SU-DHL-6 (cell line): ENCODE results near the gene PLD1.

Experiments
- H2AFZ ChIP-seq: fragments of 200-600 bp; sonication (generic); 2 replicates; pipeline ENCODE4 v1.6.1; 2014; ENCODE audit warnings: low read depth, mild to moderate bottlenecking, moderate library complexity, mixed read lengths, antibody characterized with exemption, low read length; ENCODE audit not compliant: severe bottlenecking
- H3F3A ChIP-seq: fragments of 200-600 bp; shearing (Covaris generic); 2 replicates; pipeline ENCODE4 v1.6.0; 2016; ENCODE audit warnings: antibody characterized with exemption, mild to moderate bottlenecking; ENCODE audit not compliant: insufficient read depth
- H3K27ac ChIP-seq: fragments of 200-600 bp; sonication (generic); 2 replicates; pipeline ENCODE4 v1.5.1; 2016; ENCODE audit warnings: low read depth, mild to moderate bottlenecking, low read length, moderate library complexity, mixed read lengths
- H3K27me3 ChIP-seq: fragments of 200-600 bp; sonication (generic), shearing (Covaris generic); 2 replicates; pipeline ENCODE4 v1.6.0; 2014; ENCODE audit warnings: mild to moderate bottlenecking, low read length
- H3K36me3 ChIP-seq: fragments of 200-600 bp; sonication (generic); 2 replicates; pipeline ENCODE4 v1.6.1; 2014; ENCODE audit warnings: mild to moderate bottlenecking, low read length, mixed read lengths
- H3K4me2 ChIP-seq: fragments of 300-600, 200-600 bp; shearing (Covaris generic), sonication (generic); 2 replicates; pipeline ENCODE4 v1.6.0; 2014; ENCODE audit warnings: low read length, low read depth, mild to moderate bottlenecking; ENCODE audit not compliant: poor library complexity, severe bottlenecking
- H3K4me3 ChIP-seq: fragments of 200-600 bp; sonication (generic); 2 replicates; pipeline ENCODE4 v1.5.1; 2014; ENCODE audit warnings: antibody characterized with exemption, low read length, mild to moderate bottlenecking, mixed read lengths; ENCODE audit not compliant: insufficient read depth, poor library complexity, severe bottlenecking
- H3K79me2 ChIP-seq: fragments of 200-600 bp; sonication (generic); 2 replicates; pipeline ENCODE4 v1.6.1; 2014; ENCODE audit warnings: mild to moderate bottlenecking, low read length, moderate library complexity; ENCODE audit not compliant: insufficient read depth
- H3K9ac ChIP-seq: fragments of 200-600 bp; sonication (generic); 2 replicates; pipeline ENCODE4 v1.7.0; 2014; ENCODE audit warnings: mild to moderate bottlenecking, low read length
- H3K9me2 ChIP-seq: fragments of 200-600 bp; sonication (generic); replicated peaks from 2 replicates; pipeline ENCODE4 v1.6.1; 2014; ENCODE audit warnings: low read length; ENCODE audit not compliant: insufficient read depth
- H3K9me3 ChIP-seq: fragments of 200-600 bp; sonication (generic); 2 replicates; pipeline ENCODE4 v1.6.1; 2014; ENCODE audit warnings: low read length, mixed read lengths; ENCODE audit not compliant: insufficient read depth
- H4K20me1 ChIP-seq: fragments of 200-600 bp; sonication (generic); 2 replicates; pipeline ENCODE4 v1.6.1; 2014; ENCODE audit warnings: low read depth, mild to moderate bottlenecking, antibody characterized with exemption, low read length, moderate library complexity, mixed read lengths
- EZH2phosphoT487 ChIP-seq: fragments of 200-600 bp; sonication (generic), shearing (Covaris generic); conservative IDR thresholded peaks from 2 replicates; pipeline ENCODE4 v1.6.1; 2018; ENCODE audit warnings: mild to moderate bottlenecking, antibody characterized with exemption, low read length, moderate library complexity, mixed read lengths
- TF ChIP-seq, protein P1 (sequence below): fragments of 200-600 bp; sonication (generic); IDR thresholded peaks from one replicate; pipeline ENCODE4 v1.5.1; 2017; ENCODE audit warnings: antibody characterized with exemption, mild to moderate bottlenecking, low read length, moderate library complexity; ENCODE audit not compliant: insufficient read depth, poor library complexity, severe bottlenecking

PLD1 gene

GRCh38 chr3:171687581-171687980, 122.7 kb downstream of the PLD1 start:
- Histone ChIP-seq H3K9ac (no peak overlapping the region), H3K79me2 (no peaks in the 10 kb centered on the region), H3K4me2 (no peak overlapping the region), H3F3A (no peaks in the 10 kb centered on the region), H3K9me3 (no peaks in the 10 kb centered on the region), H2AFZ (no peak overlapping the region), H3K9me2 (no peaks in the 10 kb centered on the region), H3K4me3 (no peak overlapping the region), H3K27ac (no peak overlapping the region), H4K20me1 (no peaks in the 10 kb centered on the region), H3K36me3 (no peaks in the 10 kb centered on the region), H3K27me3 (no peaks in the 10 kb centered on the region)
- no peak for TF ChIP-seq EZH2phosphoT487
- TF ChIP-seq, protein P1, sequence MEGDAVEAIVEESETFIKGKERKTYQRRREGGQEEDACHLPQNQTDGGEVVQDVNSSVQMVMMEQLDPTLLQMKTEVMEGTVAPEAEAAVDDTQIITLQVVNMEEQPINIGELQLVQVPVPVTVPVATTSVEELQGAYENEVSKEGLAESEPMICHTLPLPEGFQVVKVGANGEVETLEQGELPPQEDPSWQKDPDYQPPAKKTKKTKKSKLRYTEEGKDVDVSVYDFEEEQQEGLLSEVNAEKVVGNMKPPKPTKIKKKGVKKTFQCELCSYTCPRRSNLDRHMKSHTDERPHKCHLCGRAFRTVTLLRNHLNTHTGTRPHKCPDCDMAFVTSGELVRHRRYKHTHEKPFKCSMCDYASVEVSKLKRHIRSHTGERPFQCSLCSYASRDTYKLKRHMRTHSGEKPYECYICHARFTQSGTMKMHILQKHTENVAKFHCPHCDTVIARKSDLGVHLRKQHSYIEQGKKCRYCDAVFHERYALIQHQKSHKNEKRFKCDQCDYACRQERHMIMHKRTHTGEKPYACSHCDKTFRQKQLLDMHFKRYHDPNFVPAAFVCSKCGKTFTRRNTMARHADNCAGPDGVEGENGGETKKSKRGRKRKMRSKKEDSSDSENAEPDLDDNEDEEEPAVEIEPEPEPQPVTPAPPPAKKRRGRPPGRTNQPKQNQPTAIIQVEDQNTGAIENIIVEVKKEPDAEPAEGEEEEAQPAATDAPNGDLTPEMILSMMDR: no peak

DNA sequence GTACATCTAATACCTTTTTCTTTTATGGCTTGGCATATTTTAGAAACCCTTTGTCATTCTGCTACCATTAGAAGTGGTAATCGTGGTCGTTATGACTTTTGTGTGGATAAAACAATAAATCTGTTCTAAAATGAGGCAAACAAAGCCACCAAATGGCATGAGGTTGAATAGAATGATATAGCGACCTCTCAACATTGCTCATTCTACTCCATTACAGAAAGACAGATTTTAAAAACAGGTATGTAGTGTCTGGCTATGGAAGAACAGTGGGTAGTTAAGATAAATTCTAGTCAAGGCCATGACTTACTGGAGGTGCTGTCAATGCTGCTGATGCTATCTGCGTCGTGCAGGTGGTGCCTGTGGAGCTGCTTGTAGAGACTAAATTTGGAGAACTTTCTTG, 123.2 kb downstream of the PLD1 start:
- TF ChIP-seq, protein P1: no peak
- TF ChIP-seq EZH2phosphoT487: no peak
- Histone ChIP-seq H3K9me3 (no peaks in the 10 kb centered on the region), H3K27ac (no peak overlapping the region), H3K79me2 (no peaks in the 10 kb centered on the region), H3K9ac (no peak overlapping the region), H3F3A (no peaks in the 10 kb centered on the region), H3K27me3 (no peaks in the 10 kb centered on the region), H3K4me3 (no peak overlapping the region), H2AFZ (no peak overlapping the region), H3K4me2 (no peak overlapping the region), H4K20me1 (no peaks in the 10 kb centered on the region), H3K9me2 (no peaks in the 10 kb centered on the region), H3K36me3 (no peaks in the 10 kb centered on the region)

- Histone ChIP-seq H3K4me3 (no peak overlapping the region), H3K9me3 (no peaks in the 10 kb centered on the region), H3K4me2 (no peak overlapping the region), H3K79me2 (no peaks in the 10 kb centered on the region), H3K27me3 (no peaks in the 10 kb centered on the region), H4K20me1 (no peaks in the 10 kb centered on the region), H3K27ac (no peak overlapping the region), H2AFZ (no peak overlapping the region), H3K36me3 (no peaks in the 10 kb centered on the region), H3F3A (no peaks in the 10 kb centered on the region), H3K9ac (no peak overlapping the region), H3K9me2 (no peaks in the 10 kb centered on the region)
- TF ChIP-seq EZH2phosphoT487: no peak
- TF ChIP-seq, protein P1: no peak
These were observed 125.0 kb downstream of the PLD1 start for GRCh38 chr3:171685116-171685895.
